Lung (tissue), 12 donors: ENCODE results near the gene EBF4. TPM values are rescaled to one million over a fixed set of nuclear protein-coding genes. Genes with fewer than 3 reads are reported as not detected.

Source experiments
- ATAC-seq: fragments of 200-7000 bp; cut with Tn5 transposase; one replicate; pipeline ENCODE4 v1.9.1; 2020; ENCODE audit warnings: moderate number of reproducible peaks; ENCODE audit not compliant: insufficient read depth, low FRiP score
- DNase-seq, 3 donors: peaks; one replicate each; pipeline ENCODE4 v3.0.0-alpha.2; 2013 to 2017
- H3K27ac ChIP-seq, 2 donors: one replicate each; pipeline ENCODE4 v1.5.1; 2013; ENCODE audit warnings: mild to moderate bottlenecking in 2 of 2, moderate library complexity in 2 of 2, control low read depth in 1 of 2, inconsistent platforms in 1 of 2, low read depth in 1 of 2, low read length in 1 of 2
- H3K27me3 ChIP-seq, 3 donors: one replicate each; pipeline ENCODE4 v1.5.1; 2013; ENCODE audit warnings: low read length in 2 of 3; ENCODE audit not compliant: control insufficient read depth in 3 of 3, insufficient read depth in 3 of 3
- H3K36me3 ChIP-seq, 4 donors: one replicate each; pipeline ENCODE4 v1.5.1; 2013; ENCODE audit warnings: low read length in 4 of 4, mild to moderate bottlenecking in 1 of 4, moderate library complexity in 1 of 4; ENCODE audit not compliant: control insufficient read depth in 4 of 4, insufficient read depth in 4 of 4
- H3K4me1 ChIP-seq, 5 donors: one replicate each; pipeline ENCODE4 v1.5.1; 2013; ENCODE audit warnings: low read length in 5 of 5, mild to moderate bottlenecking in 2 of 5, moderate library complexity in 1 of 5; ENCODE audit not compliant: control insufficient read depth in 5 of 5, insufficient read depth in 5 of 5
- H3K4me3 ChIP-seq: one replicate; pipeline ENCODE4 v1.5.1; 2013; ENCODE audit warnings: mild to moderate bottlenecking, control low read depth, moderate library complexity
- H3K9ac ChIP-seq, 2 donors: one replicate each; pipeline ENCODE4 v1.5.1; 2013; ENCODE audit warnings: low read length in 2 of 2, control low read depth in 1 of 2; ENCODE audit not compliant: insufficient read depth in 1 of 2
- H3K9me3 ChIP-seq, 4 donors: one replicate each; pipeline ENCODE4 v1.5.1; 2013; ENCODE audit warnings: low read length in 3 of 4, mild to moderate bottlenecking in 1 of 4, moderate library complexity in 1 of 4; ENCODE audit not compliant: control insufficient read depth in 4 of 4, insufficient read depth in 3 of 4
- CTCF ChIP-seq: IDR thresholded peaks from 2 replicates; pipeline ENCODE4 v1.5.1; 2012; ENCODE audit warnings: mild to moderate bottlenecking; ENCODE audit errors: control extremely low read depth, extremely low read depth
- WGBS, 2 donors: extraction: QIAGEN DNeasy Blood & Tissue Kit; methylation state at CpG; one replicate each; pipeline ENCODE4 v1.1.7; 2013; 5-methylcytosine and 5-hydroxymethylcytosine counted together
- polyA plus RNA-seq, 2 donors: library from polyadenylated mRNA; stranded (reverse); fragments of 200-250 nt; gene quantifications; one replicate each; pipeline ENCODE4 v1.2.1, GENCODE V29; 2013
- total RNA-seq, 2 donors: library from RNA; depleted of rRNA in 1 of 2; stranded (reverse); fragments of >200 nt in 1 of 2; gene quantifications; one replicate each; pipeline ENCODE4 v1.2.1, GENCODE V29; 2014 to 2021
- donor health status: control.
- donor health status: control.
- donor health status: Bipolar disorder and iron deficiency.
- donor health status: healthy.
- donor health status: DM: yes; HTN: yes; CAD: no.

Gene EBF4
- total and polyA plus RNA-seq, 4 donors = 5.8 to 15.8 (median 7.4) TPM

DNA sequence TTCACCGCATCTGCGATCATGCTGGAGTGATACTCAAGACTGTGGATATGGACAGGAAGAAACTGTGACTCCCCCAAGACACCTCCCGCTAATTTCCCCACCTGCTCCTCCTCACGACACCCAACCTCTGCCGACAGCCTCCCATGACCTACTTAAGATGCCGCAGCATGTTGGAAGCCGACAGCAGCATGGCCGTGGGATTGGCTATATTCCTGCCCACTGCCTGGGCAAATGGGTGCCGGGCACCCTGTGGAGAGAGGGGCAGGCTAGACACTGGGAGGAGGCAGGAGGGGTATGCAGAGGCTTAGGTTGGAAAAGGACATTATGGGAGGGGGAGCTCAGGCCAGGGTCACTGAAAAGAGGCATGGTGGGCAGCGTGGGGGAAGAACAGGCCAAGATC lies 33.0 kb upstream of the EBF4 start:
- WGBS, 2 donors = 92 to 93% methylated on average over 10 of the region's 10 CpGs
- ATAC-seq = no peak
- no peak overlapping the region for H3K9ac ChIP-seq
- peaks cover 1 to 10% (median 4%) of the 10 kb centered on the region in 5 donors for H3K4me1 ChIP-seq
- H3K36me3 ChIP-seq = peaks cover 20 to 60% (median 59%) of the 10 kb centered on the region in 4 donors
- peaks cover 0 to 1% (median 0%) of the 10 kb centered on the region in 4 donors for H3K9me3 ChIP-seq
- no peak overlapping the region for H3K27ac ChIP-seq
- no peak overlapping the region for H3K4me3 ChIP-seq
- no peak for TF ChIP-seq CTCF
- no peak for DNase-seq
- H3K27me3 ChIP-seq = no peaks in the 10 kb centered on the region

- Histone ChIP-seq H3K27me3 (no peaks in the 10 kb centered on the region), H3K27ac (peak overlapping the region; percentile 78 to 94), H3K9me3 (peaks cover 0 to 1% (median 0%) of the 10 kb centered on the region in 4 donors), H3K9ac (peak overlapping the region; percentile 63 to 82), H3K4me3 (peak overlapping the region; percentile 98), H3K36me3 (peaks cover 5 to 29% (median 26%) of the 10 kb centered on the region in 4 donors), H3K4me1 (peaks cover 3 to 12% (median 4%) of the 10 kb centered on the region in 5 donors)
- no peak for TF ChIP-seq CTCF
- DNase-seq (no peak), ATAC-seq (no peak)
- 7 to 10% methylated on average over 13 of the region's 13 CpGs for WGBS, 2 donors
Observed at GRCh38 chr20:2663364-2663886, 29.2 kb upstream of the EBF4 start.

DNA sequence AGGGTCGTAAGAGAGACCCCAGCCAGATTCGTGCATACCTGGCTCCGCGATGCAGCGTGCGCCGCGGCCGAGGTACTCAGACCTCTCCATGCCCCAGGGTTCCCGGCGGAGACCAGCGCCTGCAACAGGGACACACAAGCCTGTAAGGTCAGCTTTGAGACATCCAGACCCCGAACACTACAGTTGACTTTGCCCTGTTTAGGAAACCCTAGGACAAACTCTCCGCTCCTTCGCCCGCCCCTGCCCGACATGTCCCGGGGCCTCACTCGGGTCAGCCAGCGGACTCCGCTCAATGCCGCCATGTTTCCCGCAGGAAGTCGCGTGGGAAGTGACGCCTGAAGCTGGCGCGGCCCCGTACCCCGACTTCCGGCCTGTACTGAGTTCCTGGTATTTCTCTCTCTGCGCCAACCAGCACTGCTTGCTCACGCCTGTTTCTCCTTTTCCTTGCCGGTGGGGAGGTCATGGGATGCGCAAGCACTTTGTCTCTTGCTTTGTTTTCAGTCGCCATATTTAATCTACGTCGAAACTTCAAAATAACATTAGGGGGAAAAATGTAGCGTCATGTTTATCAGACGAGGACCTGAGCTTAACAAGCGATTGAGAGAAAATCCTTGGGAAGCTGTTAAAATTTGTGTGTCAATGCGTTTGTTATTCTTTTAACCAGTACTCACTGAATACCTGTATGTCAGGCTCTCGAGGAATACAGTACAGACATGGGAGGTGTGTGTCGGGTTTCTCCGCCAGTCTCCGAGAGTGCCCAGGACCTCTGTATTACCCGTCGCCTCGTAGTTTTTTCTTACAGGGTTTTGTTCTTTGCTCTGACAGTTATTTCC lies 28.5 kb upstream of the EBF4 start, which contains the start of gene IDH3B:
TSS of gene IDH3B (minus strand) at position 330 of the 833 bp plus-strand sequence. CDS start at position 302, 28 bp downstream.
- 6% methylated on average over 48 to 49 of the region's 49 CpGs for WGBS, 2 donors

More for the DNA sequence above, 28.5 kb upstream of the EBF4 start, which contains the start of gene IDH3B:
- Histone ChIP-seq H3K36me3 (peaks cover 5 to 24% (median 19%) of the 10 kb centered on the region in 4 donors), H3K9me3 (peaks cover 0 to 1% (median 0%) of the 10 kb centered on the region in 4 donors), H3K27ac (peak within 1 kb of the TSS; percentile 78 to 94), H3K4me3 (peak within 1 kb of the TSS; percentile 98), H3K9ac (peak within 1 kb of the TSS; percentile 63 to 82), H3K4me1 (peaks cover 3 to 12% (median 4%) of the 10 kb centered on the region in 5 donors), H3K27me3 (no peaks in the 10 kb centered on the region)
- DNase-seq (peak; percentile 94 to 96 (median 95)), ATAC-seq (peak; percentile 93)
- TF ChIP-seq CTCF = no peak
